NCI-H1105 (cell line): ENCODE measurements around the gene H2BK1.

Source experiments
- DNase-seq: peaks from one replicate; lab custom pipeline; 2025; lab: John Stamatoyannopoulos, UW

H2BK1 gene

GRCh38 chr7:151245360-151246101 is 35.2 kb upstream of the H2BK1 start:
- no peak for DNase-seq

GRCh38 chr7:151244841-151245346 is 34.6 kb upstream of the H2BK1 start:
- DNase-seq = no peak

- peak; percentile 21 for DNase-seq
Observed at GRCh38 chr7:151244196-151244840, 34.0 kb upstream of the H2BK1 start.

- DNase-seq = peak; percentile 26
Observed at GRCh38 chr7:151243408-151244195, 33.3 kb upstream of the H2BK1 start.

- no peak for DNase-seq
Observed at GRCh38 chr7:151243045-151243349, 32.7 kb upstream of the H2BK1 start.

- DNase-seq = no peak
Observed at GRCh38 chr7:151242159-151243044, 32.1 kb upstream of the H2BK1 start.

GRCh38 chr7:151241755-151242096 is 31.4 kb upstream of the H2BK1 start:
- no peak for DNase-seq

GRCh38 chr7:151240942-151241754 is 30.9 kb upstream of the H2BK1 start:
- no peak for DNase-seq

GRCh38 chr7:151240536-151240935 is 30.2 kb upstream of the H2BK1 start:
- no peak for DNase-seq

GRCh38 chr7:151239837-151240459 is 29.7 kb upstream of the H2BK1 start:
- no peak for DNase-seq

- no peak for DNase-seq
Observed at GRCh38 chr7:151238924-151239836, 28.9 kb upstream of the H2BK1 start.

- no peak for DNase-seq
Observed at GRCh38 chr7:151238190-151238810, 28.0 kb upstream of the H2BK1 start.

- DNase-seq = no peak
Observed at GRCh38 chr7:151237244-151238189, 27.2 kb upstream of the H2BK1 start.

GRCh38 chr7:151236406-151236805 is 26.1 kb upstream of the H2BK1 start:
- DNase-seq = no peak

GRCh38 chr7:151235091-151235787 is 25.0 kb upstream of the H2BK1 start:
- no peak for DNase-seq

- no peak for DNase-seq
Observed at GRCh38 chr7:151233804-151234203, 23.5 kb upstream of the H2BK1 start.
